Transverse colon (tissue), 4 donors: ENCODE measurements around the gene MYO18B. TPM values are rescaled to one million over a fixed set of nuclear protein-coding genes. Genes with fewer than 3 reads are reported as not detected.
A peak's percentile ranks its signal among the peaks of the same experiment; 100 is the strongest.

Experiments
- DNase-seq: peaks from one replicate; pipeline ENCODE4 v3.0.0-alpha.2; 2019
- H3K27ac ChIP-seq, 4 donors: fragments of 200-600 bp; sonication (generic); 2 replicates each; pipeline ENCODE4 v1.5.1; 2016 to 2018; ENCODE audit warnings: inconsistent platforms in 4 of 4
- H3K27me3 ChIP-seq: fragments of 200-600 bp; sonication (generic); 2 replicates; pipeline ENCODE4 v1.5.1; 2017; ENCODE audit warnings: inconsistent platforms
- H3K36me3 ChIP-seq, 4 donors: fragments of 200-600 bp; sonication (generic); 2 replicates each; pipeline ENCODE4 v1.5.1; 2017 to 2019; ENCODE audit warnings: inconsistent platforms in 4 of 4
- H3K4me1 ChIP-seq, 4 donors: fragments of 200-600 bp; sonication (generic); 2 replicates each; pipeline ENCODE4 v1.5.1; 2017 to 2020; ENCODE audit warnings: inconsistent platforms in 4 of 4
- H3K4me3 ChIP-seq, 4 donors: fragments of 200-600 bp; sonication (generic); 1 replicate in 1 of 4; 2 replicates in 3 of 4; pipeline versions ENCODE4 v1.5.1 to v1.6.1; 2017 to 2019; ENCODE audit warnings: inconsistent platforms in 4 of 4
- H3K9me3 ChIP-seq, 2 donors: fragments of 200-600 bp; sonication (generic); 2 replicates each; pipeline ENCODE4 v1.5.1; 2017 to 2019; ENCODE audit warnings: inconsistent platforms in 2 of 2
- CTCF ChIP-seq, 5 experiments: fragments of 200-600 bp in 3 of 5; fragments of 450-650 bp in 2 of 5; sonication (generic) in 3 of 5; IDR thresholded peaks; 1 replicate in 2 of 5; 2 replicates in 3 of 5; pipeline ENCODE4 v1.5.1; 2016 to 2017; ENCODE audit warnings: antibody characterized with exemption in 5 of 5, inconsistent platforms in 3 of 5, mild to moderate bottlenecking in 2 of 5, moderate library complexity in 1 of 5
- EP300 ChIP-seq: sonication (generic); formaldehyde crosslinking; IDR thresholded peaks from one replicate; pipeline ENCODE4 v1.6.1; 2017; ENCODE audit warnings: antibody characterized with exemption, low read depth
- POLR2A ChIP-seq: fragments of 450-650 bp; IDR thresholded peaks from one replicate; pipeline ENCODE4 v1.6.1; 2016; ENCODE audit warnings: antibody characterized with exemption, mild to moderate bottlenecking, moderate library complexity
- POLR2AphosphoS5 ChIP-seq, 3 donors: sonication (generic); formaldehyde crosslinking; IDR thresholded peaks; one replicate each; pipeline ENCODE4 v1.6.1; 2016; ENCODE audit warnings: antibody characterized with exemption in 3 of 3
- WGBS, 2 donors: methylation state at CpG; one replicate each; pipeline ENCODE4 v1.1.5; 2018; ENCODE audit warnings: low coverage in 1 of 2; 5-methylcytosine and 5-hydroxymethylcytosine counted together
- in situ Hi-C, 4 donors: fragments of 200-750 bp; cut with MboI; loops; one replicate each; pipeline versions ENCODE4 v1.15.0 to v1.15.1; 2017; ENCODE audit warnings: low sequenced_read_pairs in 3 of 4, low pct_ligation_motif_present in 1 of 4, low pct_unique_long_range_greater_than_20kb in 1 of 4
- intact Hi-C: fragments of 100-400 bp; cut with DNase I; formaldehyde crosslinking; loops from one replicate; pipeline ENCODE4 v1.15.1; 2023; ENCODE audit warnings: low total_unique reads
- total RNA-seq, 4 donors: library from RNA; depleted of rRNA; stranded (reverse); fragments of >200 nt; gene quantifications; one replicate each; pipeline ENCODE4 v1.1.0, GENCODE V29; 2016

MYO18B gene
- total RNA-seq, 4 donors from 2014 or later: 0.27 TPM; not detected in 3

GRCh38 chr22:25777411-25777810 is 35.4 kb downstream of the MYO18B start:
- TF ChIP-seq CTCF (IDR thresholded peaks at IDR 0.05) (no peak), POLR2AphosphoS5 (IDR thresholded peaks at IDR 0.05) (no peak), EP300 (no peak), POLR2A (no peak)
- Histone ChIP-seq H3K27me3 (no peaks in the 10 kb centered on the region), H3K27ac (no peak overlapping the region), H3K4me3 (no peak overlapping the region), H3K9me3 (no peaks in the 10 kb centered on the region), H3K36me3 (no peaks in the 10 kb centered on the region), H3K4me1 (no peaks in the 10 kb centered on the region)
- WGBS, 2 donors: 79% methylated on average over 9 of the region's 9 CpGs; no CpG with 5 or more reads in 1 of the 2 donors
- DNase-seq: no peak
- intact Hi-C loops: no loop called here
- in situ Hi-C loops: loop anchor here in 2 of 4 donors (10.0 to 25.0 kb wide), 2 partner anchors 313 to 560 kb away; no protein-coding TSS in a partner anchor

GRCh38 chr22:25777870-25778269 is 35.9 kb downstream of the MYO18B start:
- intact Hi-C loops (no loop called here), in situ Hi-C loops (loop anchor here in 2 of 4 donors (10.0 to 25.0 kb wide), 2 partner anchors 313 to 559 kb away; no protein-coding TSS in a partner anchor)
- Histone ChIP-seq H3K27me3 (no peaks in the 10 kb centered on the region), H3K4me3 (no peak overlapping the region), H3K36me3 (no peaks in the 10 kb centered on the region), H3K27ac (no peak overlapping the region), H3K9me3 (no peaks in the 10 kb centered on the region), H3K4me1 (no peaks in the 10 kb centered on the region)
- peak in 2 of 5 experiments; percentile 13 to 30 for TF ChIP-seq CTCF (IDR thresholded peaks at IDR 0.05)
- no peak for TF ChIP-seq POLR2AphosphoS5 (IDR thresholded peaks at IDR 0.05)
- no peak for TF ChIP-seq EP300
- no peak for TF ChIP-seq POLR2A
- no peak for DNase-seq
- WGBS, 2 donors: 24 to 83% methylated on average over 1 to 8 of the region's 8 CpGs

DNA sequence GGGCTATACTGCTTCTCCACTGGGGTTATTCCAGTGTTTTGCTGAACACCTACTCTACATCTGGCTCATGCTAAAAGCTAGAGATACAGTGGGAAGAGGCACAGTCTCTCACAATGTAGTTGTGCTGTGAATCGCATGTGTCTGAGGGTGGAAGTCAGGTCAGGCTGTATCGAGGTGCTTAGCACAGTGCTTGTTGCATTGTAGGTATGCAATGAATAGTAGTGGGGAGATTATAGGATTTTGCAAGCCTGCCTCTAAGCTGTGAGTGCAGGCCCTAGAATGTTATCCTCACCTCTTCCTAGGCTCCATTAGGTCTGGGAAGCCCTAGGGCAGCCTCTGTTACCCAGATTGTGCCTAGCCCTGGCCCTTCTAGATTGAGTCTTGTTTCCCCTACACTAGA is 37.4 kb downstream of the MYO18B start:
- no peaks in the 10 kb centered on the region for H3K4me1 ChIP-seq
- H3K27me3 ChIP-seq: no peaks in the 10 kb centered on the region
- in situ Hi-C loops: loop anchor here in 2 of 4 donors (10.0 to 25.0 kb wide), 2 partner anchors 315 to 558 kb away; no protein-coding TSS in a partner anchor
- intact Hi-C loops: no loop called here
- no peaks in the 10 kb centered on the region for H3K9me3 ChIP-seq
- no peaks in the 10 kb centered on the region for H3K36me3 ChIP-seq
- H3K27ac ChIP-seq: no peak overlapping the region
- no peak overlapping the region for H3K4me3 ChIP-seq
- TF ChIP-seq CTCF (IDR thresholded peaks at IDR 0.05): no peak
- no peak for TF ChIP-seq POLR2A
- TF ChIP-seq POLR2AphosphoS5 (IDR thresholded peaks at IDR 0.05): no peak
- TF ChIP-seq EP300: no peak
- no peak for DNase-seq
- 100% methylated on average over 2 of the region's 2 CpGs; no CpG with 5 or more reads in 1 of the 2 donors for WGBS, 2 donors

DNA sequence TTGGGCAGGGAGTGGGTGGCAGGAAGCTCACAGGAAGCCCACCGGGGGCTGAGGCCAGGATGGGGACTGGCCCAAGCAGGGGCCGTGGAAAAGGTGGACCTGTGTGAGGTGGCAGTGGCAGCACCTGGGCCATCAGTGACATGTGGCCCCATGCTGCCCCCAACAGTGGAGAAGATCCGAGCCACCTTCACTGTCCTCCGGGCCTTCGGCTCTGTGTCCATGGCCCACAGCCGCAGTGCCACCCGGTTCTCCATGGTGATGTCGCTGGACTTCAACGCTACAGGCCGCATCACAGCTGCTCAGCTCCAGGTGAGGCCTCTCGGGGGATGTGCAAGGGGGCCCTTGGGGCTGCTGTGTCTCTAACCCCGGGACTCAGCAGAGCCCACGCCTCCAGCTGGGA is 37.9 kb downstream of the MYO18B start:
- no peaks in the 10 kb centered on the region for H3K4me1 ChIP-seq
- in situ Hi-C loops (loop anchor here in 2 of 4 donors (10.0 to 25.0 kb wide), 2 partner anchors 315 to 557 kb away; no protein-coding TSS in a partner anchor), intact Hi-C loops (no loop called here)
- TF ChIP-seq EP300 (no peak), POLR2AphosphoS5 (IDR thresholded peaks at IDR 0.05) (no peak), CTCF (IDR thresholded peaks at IDR 0.05) (no peak), POLR2A (no peak)
- H3K9me3 ChIP-seq: no peaks in the 10 kb centered on the region
- 80% methylated on average over 13 of the region's 13 CpGs; no CpG with 5 or more reads in 1 of the 2 donors for WGBS, 2 donors
- H3K27ac ChIP-seq: no peak overlapping the region
- no peaks in the 10 kb centered on the region for H3K36me3 ChIP-seq
- H3K4me3 ChIP-seq: no peak overlapping the region
- no peaks in the 10 kb centered on the region for H3K27me3 ChIP-seq
- no peak for DNase-seq
